HepG2 (cell line): ENCODE measurements around the gene COG5. TPM values are rescaled to one million over a fixed set of nuclear protein-coding genes. Genes with fewer than 3 reads are reported as not detected.

Source experiments
- AHR ChIP-seq: IDR thresholded peaks from 2 replicates; pipeline ENCODE4 v1.6.1; 2018; ENCODE audit warnings: missing genetic modification reagents, missing compliant biosample characterization
- KAT2B ChIP-seq: fragments of 150-350 bp; IDR thresholded peaks from 2 replicates; pipeline ENCODE4 v1.6.1; 2014; ENCODE audit warnings: low read depth, low read length, borderline replicate concordance
- LCORL ChIP-seq, 2 experiments: fragments of 450-650 bp in 1 of 2; sonication (generic) in 1 of 2; formaldehyde crosslinking in 1 of 2; IDR thresholded peaks; 2 replicates each; pipeline versions ENCODE4 v1.5.0 to v1.6.1; 2017 to 2020; ENCODE audit warnings: antibody characterized with exemption in 1 of 2, missing genetic modification reagents in 1 of 2
- NFE2 ChIP-seq: sonication (generic); formaldehyde crosslinking; IDR thresholded peaks from 2 replicates; pipeline ENCODE4 v1.4.0; 2020; ENCODE audit warnings: missing genetic modification reagents
- PHB2 ChIP-seq: fragments of 450-650 bp; IDR thresholded peaks from 2 replicates; pipeline ENCODE4 v1.6.1; 2018; ENCODE audit not compliant: partially characterized antibody
- RCOR2 ChIP-seq: IDR thresholded peaks from 2 replicates; pipeline ENCODE4 v1.6.1; 2016; ENCODE audit warnings: missing biosample characterization, missing genetic modification reagents
- THYN1 ChIP-seq: sonication (generic); formaldehyde crosslinking; IDR thresholded peaks from 2 replicates; pipeline ENCODE4 v1.8.1; 2023; ENCODE audit warnings: low read depth, mild to moderate bottlenecking, moderate library complexity, missing genetic modification reagents, borderline replicate concordance
- XBP1 ChIP-seq: sonication (generic); formaldehyde crosslinking; IDR thresholded peaks from 2 replicates; pipeline ENCODE4 v1.5.0; 2020; ENCODE audit warnings: missing genetic modification reagents
- ZC3H4 ChIP-seq: sonication (generic); formaldehyde crosslinking; IDR thresholded peaks from 2 replicates; pipeline ENCODE4 v1.4.0; 2020; ENCODE audit warnings: missing genetic modification reagents, borderline replicate concordance
- ZNF10 ChIP-seq: sonication (generic); formaldehyde crosslinking; IDR thresholded peaks from 2 replicates; pipeline ENCODE4 v1.4.0; 2020; ENCODE audit warnings: mild to moderate bottlenecking, low read depth, missing genetic modification reagents, borderline replicate concordance
- ZNF484 ChIP-seq: sonication (generic); formaldehyde crosslinking; IDR thresholded peaks from 2 replicates; pipeline ENCODE4 v1.5.1; 2020; ENCODE audit warnings: mild to moderate bottlenecking, low read depth, missing genetic modification reagents, borderline replicate concordance
- ZNF569 ChIP-seq: sonication (generic); formaldehyde crosslinking; IDR thresholded peaks from 2 replicates; pipeline ENCODE4 v1.5.0; 2020; ENCODE audit warnings: mild to moderate bottlenecking, missing genetic modification reagents, moderate library complexity, borderline replicate concordance
- ZNF607 ChIP-seq: sonication (generic); formaldehyde crosslinking; IDR thresholded peaks from 2 replicates; pipeline ENCODE4 v1.5.1; 2020; ENCODE audit warnings: missing genetic modification reagents, mild to moderate bottlenecking, borderline replicate concordance
- polyA plus RNA-seq, 8 experiments: library from polyadenylated mRNA; depleted of rRNA in 3 of 8; stranded (reverse) in 7 of 8; unstranded in 1 of 8; fragments of >200 nt; fragmentation: Illumina TruSeq in 4 of 8; extraction: Trizol in 4 of 8; gene quantifications; 2 replicates each; pipeline versions ENCODE4 v1.2.1 to v1.2.3, GENCODE V29; 2011 to 2016; ENCODE audit warnings: low read depth in 4 of 8, missing spikeins in 1 of 8, mixed read lengths in 1 of 8; ENCODE audit not compliant: insufficient read depth in 1 of 8
- total RNA-seq, 5 experiments: library from RNA; depleted of rRNA; stranded (reverse); fragments of >200 nt; fragmentation: Illumina TruSeq; extraction: Trizol; gene quantifications; 2 replicates each; pipeline ENCODE4 v1.2.3, GENCODE V29; 2016; ENCODE audit warnings: low read depth in 1 of 5

Gene COG5
- total and polyA plus RNA-seq, 2 of the 13 experiments (the other 11 are each of a cell fraction or from before 2014, with no cell fraction given): 20.4 to 31.3 TPM

DNA sequence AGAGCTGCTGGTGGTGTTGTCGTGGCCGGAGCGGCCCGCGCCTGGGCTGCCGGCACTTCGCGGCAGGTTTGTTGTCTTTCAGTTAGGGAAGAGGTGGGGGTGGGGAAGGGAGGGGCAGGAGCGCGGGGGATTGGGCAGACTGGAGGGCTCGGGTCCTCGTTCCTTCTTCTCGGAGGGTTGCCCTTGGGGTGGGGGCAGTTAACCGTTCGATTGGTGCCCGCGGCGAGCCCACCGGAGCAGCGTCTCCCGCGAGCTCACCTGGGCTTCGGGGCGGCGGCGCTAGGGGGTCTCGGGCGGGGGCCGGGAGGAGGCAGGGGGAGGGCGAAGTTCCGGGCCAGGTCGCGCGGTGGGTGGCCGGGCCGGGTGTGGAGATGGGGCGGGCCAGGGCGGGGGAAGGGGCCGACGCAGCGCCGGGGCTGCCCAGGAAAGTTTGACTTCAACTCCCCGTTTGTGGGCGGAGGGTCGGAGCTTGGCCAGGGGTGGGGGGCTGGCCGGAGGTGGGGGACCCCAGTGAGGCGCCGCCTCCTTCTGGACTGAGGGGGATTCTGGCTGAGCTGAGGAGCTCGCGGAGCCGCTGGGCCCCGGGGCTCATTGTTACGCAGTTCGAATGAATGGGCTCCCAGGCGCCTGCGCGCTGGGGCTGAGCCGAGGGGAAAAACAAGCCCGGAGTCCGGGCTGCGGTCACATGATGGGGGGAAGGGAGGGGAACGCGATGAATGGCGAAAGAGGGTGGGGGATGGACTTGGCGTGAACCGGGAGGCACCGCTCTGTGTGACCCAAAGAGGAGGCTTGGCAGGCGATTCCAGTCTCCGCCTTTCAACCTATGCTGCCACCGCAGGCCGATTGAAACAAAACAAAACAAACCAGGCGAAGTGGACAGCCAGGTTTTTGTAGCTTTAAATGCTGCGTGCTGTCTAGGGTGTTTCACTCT is 394.3 kb downstream of the COG5 start (continued):
- TF ChIP-seq NFE2 (CRISPR knock-in tag): no peak
- no peak for TF ChIP-seq XBP1
- no peak for TF ChIP-seq ZNF484
- TF ChIP-seq ZC3H4 (CRISPR knock-in tag): 0 out of 2 replicates have a peak, but pooled peaks have one; percentile 42
- TF ChIP-seq ZNF10 (CRISPR knock-in tag): no peak
- TF ChIP-seq PHB2: no peak
- TF ChIP-seq RCOR2 (CRISPR knock-in tag): 0 out of 2 replicates have a peak, but pooled peaks have one; percentile 27
- TF ChIP-seq ZNF569 (CRISPR knock-in tag): no peak
- peak; percentile 10; the same call in 1 of the 2 replicates for TF ChIP-seq LCORL (IDR thresholded peaks at IDR 0.05)
- TF ChIP-seq LCORL (CRISPR knock-in tag; IDR thresholded peaks at IDR 0.05): peak; percentile 77
- no peak for TF ChIP-seq THYN1 (CRISPR knock-in tag)
- no peak for TF ChIP-seq ZNF607 (CRISPR knock-in tag)
- TF ChIP-seq KAT2B: no peak
- TF ChIP-seq AHR (CRISPR knock-in tag): no peak
- TF ChIP-seq, all 625 proteins: peak for 259
